Measurements from ENCODE around the gene UBL7. TPM values are rescaled to one million over a fixed set of nuclear protein-coding genes. Genes with fewer than 3 reads are reported as not detected.
A peak's percentile ranks its signal among the peaks of the same experiment; 100 is the strongest.

The UBL7 gene
- total and polyA plus RNA-seq, 2 donors (not counting 1 experiment from before 2014, with no cell fraction given), result 44.4 to 73.9 TPM

DNA sequence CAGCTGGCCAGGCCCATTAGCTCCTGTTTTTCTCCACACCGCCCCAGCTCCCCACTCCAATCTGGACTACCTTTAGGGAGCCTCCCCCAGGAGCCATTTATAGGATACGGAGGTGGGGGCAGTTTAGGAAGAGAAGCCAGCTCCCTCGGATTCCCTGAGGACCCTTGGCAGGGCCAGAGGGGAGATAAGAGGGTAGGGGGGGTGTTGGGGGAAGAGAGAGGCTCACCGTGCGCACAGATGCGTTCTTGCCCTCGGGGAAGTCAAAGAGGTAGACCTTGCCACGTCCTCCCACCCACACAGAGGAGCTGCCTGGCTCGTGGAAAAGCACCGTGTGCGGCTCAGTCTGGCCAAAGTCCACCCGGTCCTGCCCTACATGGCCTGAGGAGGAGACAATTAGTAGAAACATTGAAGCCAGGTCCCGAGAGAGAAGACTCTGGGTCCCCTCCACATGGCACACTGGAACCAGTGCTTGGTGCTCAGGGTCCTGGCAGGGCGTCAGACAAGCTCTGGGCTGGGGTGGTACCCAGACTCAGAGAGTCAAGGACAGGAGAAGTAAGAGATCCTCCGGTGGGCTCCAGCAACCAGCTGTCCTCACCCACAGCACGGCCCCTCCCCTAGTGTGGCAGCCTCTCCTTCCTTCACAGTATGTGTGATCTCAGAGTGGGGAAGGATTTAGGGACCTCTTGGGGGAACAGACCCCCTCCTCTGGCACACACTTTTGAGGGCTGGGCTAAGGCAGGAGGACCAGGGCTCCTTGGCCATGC, 42.2 kb downstream of the UBL7 start:
- Histone ChIP-seq H2AFZ (ENCODE audit: insufficient read depth, low read depth, low read length, poor library complexity, severe bottlenecking) (no peak overlapping the region), H4K20me1 (ENCODE audit: control insufficient read depth, insufficient read depth, low read length, poor library complexity, severe bottlenecking) (peaks cover 95% of the 10 kb centered on the region), H3K9me3 (ENCODE audit: control extremely low read depth in 1 of 3, control insufficient read depth in 2 of 3, insufficient read depth in 1 of 3, low read length in 2 of 3) (no peaks in the 10 kb centered on the region), H3K9ac (ENCODE audit: low read length) (no peak overlapping the region), H3K27ac (ENCODE audit: low read length in 2 of 2) (peak overlapping the region in 1 of 2 donors; percentile 40), H3K27me3 (replicated peaks in 1 of 4; ENCODE audit: control extremely low read depth in 1 of 4, control insufficient read depth in 3 of 4, insufficient read depth in 4 of 4, low read length in 3 of 4) (no peaks in the 10 kb centered on the region), H3K4me3 (ENCODE audit: control extremely low read depth in 1 of 5, extremely low read depth in 1 of 5, insufficient read depth in 1 of 5, low read depth in 2 of 5, low read length in 4 of 5) (no peak overlapping the region), H3K4me1 (ENCODE audit: control insufficient read depth in 2 of 2, insufficient read depth in 2 of 2, low read length in 2 of 2) (peaks cover 50 to 82% of the 10 kb centered on the region in 2 donors), H3K36me3 (replicated peaks in 1 of 2; ENCODE audit: control extremely low read depth in 1 of 2, control insufficient read depth in 1 of 2, extremely low read depth in 1 of 2, insufficient read depth in 2 of 2, low read length in 1 of 2) (peaks cover 3 to 52% of the 10 kb centered on the region in 2 experiments), H3K4me2 (replicated peaks; ENCODE audit: low read depth, low read length, poor library complexity, severe bottlenecking) (no peak overlapping the region), H3K79me2 (ENCODE audit: control insufficient read depth, insufficient read depth, low read length) (peaks cover 89% of the 10 kb centered on the region)
- ATAC-seq (ENCODE audit: low read depth), result no peak
- no peak for DNase-seq
- Mint-ChIP-seq H3K27ac (peak overlapping the region; percentile 76), H3K27me3 (no peaks in the 10 kb centered on the region), H3K9me3 (ENCODE audit: insufficient read depth) (no peaks in the 10 kb centered on the region), H3K4me1 (peaks cover 74% of the 10 kb centered on the region), H3K4me3 (no peak overlapping the region)
- WGBS (ENCODE audit: insufficient coverage), result 71% methylated on average over 9 of the region's 16 CpGs
- ChIA-PET CTCF (interaction anchor here (1.2 to 4.5 kb wide), 6 partner anchors 15 to 42 kb away, joined by 4 to 27 read pairs (median 14); no protein-coding TSS in a partner anchor), POLR2A (interaction anchor here (0.7 to 2.2 kb wide), 3 partner anchors 13 to 16 kb away, joined by 3 to 12 read pairs (median 3); no protein-coding TSS in a partner anchor)
- TF ChIP-seq, protein P1, sequence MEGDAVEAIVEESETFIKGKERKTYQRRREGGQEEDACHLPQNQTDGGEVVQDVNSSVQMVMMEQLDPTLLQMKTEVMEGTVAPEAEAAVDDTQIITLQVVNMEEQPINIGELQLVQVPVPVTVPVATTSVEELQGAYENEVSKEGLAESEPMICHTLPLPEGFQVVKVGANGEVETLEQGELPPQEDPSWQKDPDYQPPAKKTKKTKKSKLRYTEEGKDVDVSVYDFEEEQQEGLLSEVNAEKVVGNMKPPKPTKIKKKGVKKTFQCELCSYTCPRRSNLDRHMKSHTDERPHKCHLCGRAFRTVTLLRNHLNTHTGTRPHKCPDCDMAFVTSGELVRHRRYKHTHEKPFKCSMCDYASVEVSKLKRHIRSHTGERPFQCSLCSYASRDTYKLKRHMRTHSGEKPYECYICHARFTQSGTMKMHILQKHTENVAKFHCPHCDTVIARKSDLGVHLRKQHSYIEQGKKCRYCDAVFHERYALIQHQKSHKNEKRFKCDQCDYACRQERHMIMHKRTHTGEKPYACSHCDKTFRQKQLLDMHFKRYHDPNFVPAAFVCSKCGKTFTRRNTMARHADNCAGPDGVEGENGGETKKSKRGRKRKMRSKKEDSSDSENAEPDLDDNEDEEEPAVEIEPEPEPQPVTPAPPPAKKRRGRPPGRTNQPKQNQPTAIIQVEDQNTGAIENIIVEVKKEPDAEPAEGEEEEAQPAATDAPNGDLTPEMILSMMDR (IDR thresholded peaks at IDR 0.05), result no peak
- no peak for TF ChIP-seq EZH2 (IDR thresholded peaks at IDR 0.05; ENCODE audit: borderline replicate concordance, insufficient read depth, low read depth, low read length, poor library complexity, severe bottlenecking)
- intact Hi-C loops (cut with micrococcal nuclease), result no loop called here

DNA sequence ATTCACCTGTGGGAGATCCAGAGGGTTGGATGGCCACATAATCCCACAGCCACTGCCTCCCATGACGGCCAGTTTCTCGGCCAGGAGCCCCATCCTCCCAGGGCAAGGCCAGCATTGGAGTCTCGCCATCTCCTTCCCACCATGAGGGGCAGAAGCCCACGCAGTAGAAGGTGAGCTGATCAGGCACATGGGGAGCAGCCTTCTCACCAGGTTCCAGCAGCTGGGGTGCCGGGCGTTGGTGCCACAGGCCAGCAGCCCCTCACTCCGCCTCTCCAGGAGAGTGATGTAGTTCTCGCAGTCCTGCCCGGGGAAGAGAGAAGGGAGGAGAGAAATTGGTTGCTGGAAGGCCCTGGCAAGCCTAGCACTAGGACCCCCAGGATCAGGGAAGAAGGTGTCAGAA, 43.3 kb downstream of the UBL7 start:
- H3K9me3 ChIP-seq (ENCODE audit: control extremely low read depth in 1 of 3, control insufficient read depth in 2 of 3, insufficient read depth in 1 of 3, low read length in 2 of 3), result no peaks in the 10 kb centered on the region
- intact Hi-C loops (cut with micrococcal nuclease), result no loop called here
- H3K27me3 Mint-ChIP-seq, result no peaks in the 10 kb centered on the region
- peaks cover 3 to 61% of the 10 kb centered on the region in 2 experiments for H3K36me3 ChIP-seq (replicated peaks in 1 of 2; ENCODE audit: control extremely low read depth in 1 of 2, control insufficient read depth in 1 of 2, extremely low read depth in 1 of 2, insufficient read depth in 2 of 2, low read length in 1 of 2)
- no peak overlapping the region for H3K4me2 ChIP-seq (replicated peaks; ENCODE audit: low read depth, low read length, poor library complexity, severe bottlenecking)
- peaks cover 39 to 71% of the 10 kb centered on the region in 2 donors for H3K4me1 ChIP-seq (ENCODE audit: control insufficient read depth in 2 of 2, insufficient read depth in 2 of 2, low read length in 2 of 2)
- TF ChIP-seq EZH2 (IDR thresholded peaks at IDR 0.05; ENCODE audit: borderline replicate concordance, insufficient read depth, low read depth, low read length, poor library complexity, severe bottlenecking), result no peak
- TF ChIP-seq, protein P1 (IDR thresholded peaks at IDR 0.05), result no peak
- ATAC-seq (ENCODE audit: low read depth), result no peak
- H3K4me1 Mint-ChIP-seq, result peaks cover 65% of the 10 kb centered on the region
- ChIA-PET POLR2A (no interaction called here), CTCF (interaction anchor here (4.5 kb wide), 1 partner anchor 21 kb away, joined by 27 read pairs; no protein-coding TSS in a partner anchor)
- H3K79me2 ChIP-seq (ENCODE audit: control insufficient read depth, insufficient read depth, low read length), result peaks cover 78% of the 10 kb centered on the region
- H3K27ac Mint-ChIP-seq, result peak overlapping the region; percentile 76
- 95% methylated on average over 7 of the region's 9 CpGs for WGBS (ENCODE audit: insufficient coverage)
- H3K9ac ChIP-seq (ENCODE audit: low read length), result no peak overlapping the region
- no peak overlapping the region for H2AFZ ChIP-seq (ENCODE audit: insufficient read depth, low read depth, low read length, poor library complexity, severe bottlenecking)
- H3K27ac ChIP-seq (ENCODE audit: low read length in 2 of 2), result no peak overlapping the region
- H3K27me3 ChIP-seq (replicated peaks in 1 of 4; ENCODE audit: control extremely low read depth in 1 of 4, control insufficient read depth in 3 of 4, insufficient read depth in 4 of 4, low read length in 3 of 4), result no peaks in the 10 kb centered on the region
- no peak overlapping the region for H3K4me3 Mint-ChIP-seq
- H3K9me3 Mint-ChIP-seq (ENCODE audit: insufficient read depth), result no peaks in the 10 kb centered on the region
- no peak overlapping the region for H3K4me3 ChIP-seq (ENCODE audit: control extremely low read depth in 1 of 5, extremely low read depth in 1 of 5, insufficient read depth in 1 of 5, low read depth in 2 of 5, low read length in 4 of 5)
- DNase-seq, result no peak
- H4K20me1 ChIP-seq (ENCODE audit: control insufficient read depth, insufficient read depth, low read length, poor library complexity, severe bottlenecking), result peaks cover 84% of the 10 kb centered on the region

All from B cell (primary cell).